ENCODE results near the gene PMM2. TPM values are rescaled to one million over a fixed set of nuclear protein-coding genes. Genes with fewer than 3 reads are reported as not detected.

The PMM2 gene
- total RNA-seq, 1 experiment from 2014 or later, result 58.4 TPM

GRCh38 chr16:8775359-8775758 is 22.3 kb upstream of the PMM2 start:
- Histone ChIP-seq H3K4me1 (ENCODE audit: control insufficient read depth, insufficient read depth, low read length) (no peaks in the 10 kb centered on the region), H3K27ac (ENCODE audit: low read length) (no peak overlapping the region), H3K9me3 (ENCODE audit: control insufficient read depth, insufficient read depth, low read depth, low read length) (no peaks in the 10 kb centered on the region), H3K4me3 (ENCODE audit: low read depth in 2 of 2, low read length in 2 of 2) (no peak overlapping the region), H3K27me3 (ENCODE audit: control insufficient read depth, insufficient read depth, low read length) (no peaks in the 10 kb centered on the region), H3K36me3 (ENCODE audit: control insufficient read depth, insufficient read depth, low read length) (no peaks in the 10 kb centered on the region)
- no TSS peak for BruUV-seq (replicated peaks)
- no peak for ATAC-seq
- ChIA-PET CTCF (no interaction called here), POLR2A (no interaction called here)
- no peak for TF ChIP-seq POLR2AphosphoS5 (IDR thresholded peaks at IDR 0.05; ENCODE audit: low read depth, low read length)
- TF ChIP-seq SIN3A (IDR thresholded peaks at IDR 0.05; ENCODE audit: borderline replicate concordance, insufficient read depth, low read depth, low read length), result no peak
- no peak for TF ChIP-seq CTCF (IDR thresholded peaks at IDR 0.05)
- no peak for DNase-seq (ENCODE audit: low read depth, low spot score)
- intact Hi-C loops (cut with micrococcal nuclease; ENCODE audit: unreplicated experiment) (no loop called here), in situ Hi-C loops (cut with HindIII; ENCODE audit: low pct_unique_long_range_greater_than_20kb, low sequenced_read_pairs) (no loop called here)

- POLR2A ChIA-PET, result no interaction called here
- intact Hi-C loops (cut with micrococcal nuclease; ENCODE audit: unreplicated experiment), result no loop called here
- H3K9me3 ChIP-seq (ENCODE audit: control insufficient read depth, insufficient read depth, low read depth, low read length), result no peaks in the 10 kb centered on the region
- in situ Hi-C loops (cut with HindIII; ENCODE audit: low pct_unique_long_range_greater_than_20kb, low sequenced_read_pairs), result no loop called here
- TF ChIP-seq TCF7L2 (IDR thresholded peaks at IDR 0.05; ENCODE audit: low read depth, low read length), result no peak
- no peak for TF ChIP-seq CTCF (IDR thresholded peaks at IDR 0.05)
- no peak for TF ChIP-seq POLR2AphosphoS5 (IDR thresholded peaks at IDR 0.05; ENCODE audit: low read depth, low read length)
- TF ChIP-seq SIN3A (IDR thresholded peaks at IDR 0.05; ENCODE audit: borderline replicate concordance, insufficient read depth, low read depth, low read length), result no peak
- no peak for ATAC-seq
- no peaks in the 10 kb centered on the region for H3K4me1 ChIP-seq (ENCODE audit: control insufficient read depth, insufficient read depth, low read length)
- no peak for DNase-seq (ENCODE audit: low read depth, low spot score)
- H3K36me3 ChIP-seq (ENCODE audit: control insufficient read depth, insufficient read depth, low read length), result no peaks in the 10 kb centered on the region
- no TSS peak for BruUV-seq (replicated peaks)
- H3K4me3 ChIP-seq (ENCODE audit: low read depth in 2 of 2, low read length in 2 of 2), result no peak overlapping the region
- CTCF ChIA-PET, result no interaction called here
- H3K27ac ChIP-seq (ENCODE audit: low read length), result no peak overlapping the region
- no peaks in the 10 kb centered on the region for H3K27me3 ChIP-seq (ENCODE audit: control insufficient read depth, insufficient read depth, low read length)
These were observed 21.5 kb upstream of the PMM2 start for GRCh38 chr16:8776129-8776584.

GRCh38 chr16:8777217-8777616 is 20.4 kb upstream of the PMM2 start:
- CTCF ChIA-PET, result no interaction called here
- Histone ChIP-seq H3K4me3 (ENCODE audit: low read depth in 2 of 2, low read length in 2 of 2) (no peak overlapping the region), H3K9me3 (ENCODE audit: control insufficient read depth, insufficient read depth, low read depth, low read length) (no peaks in the 10 kb centered on the region), H3K27ac (ENCODE audit: low read length) (no peak overlapping the region), H3K4me1 (ENCODE audit: control insufficient read depth, insufficient read depth, low read length) (no peaks in the 10 kb centered on the region), H3K36me3 (ENCODE audit: control insufficient read depth, insufficient read depth, low read length) (no peaks in the 10 kb centered on the region), H3K27me3 (ENCODE audit: control insufficient read depth, insufficient read depth, low read length) (no peaks in the 10 kb centered on the region)
- no peak for ATAC-seq
- no TSS peak for BruUV-seq (replicated peaks)
- intact Hi-C loops (cut with micrococcal nuclease; ENCODE audit: unreplicated experiment), result no loop called here
- DNase-seq (ENCODE audit: low read depth, low spot score), result no peak
- POLR2A ChIA-PET, result no interaction called here
- TF ChIP-seq SIN3A (IDR thresholded peaks at IDR 0.05; ENCODE audit: borderline replicate concordance, insufficient read depth, low read depth, low read length) (no peak), TCF7L2 (IDR thresholded peaks at IDR 0.05; ENCODE audit: low read depth, low read length) (no peak), REST (IDR thresholded peaks at IDR 0.05; ENCODE audit: insufficient read depth in 1 of 2, low read depth in 2 of 2, low read length in 1 of 2) (no peak), POLR2AphosphoS5 (IDR thresholded peaks at IDR 0.05; ENCODE audit: low read depth, low read length) (no peak), CTCF (IDR thresholded peaks at IDR 0.05) (no peak)
- in situ Hi-C loops (cut with HindIII; ENCODE audit: low pct_unique_long_range_greater_than_20kb, low sequenced_read_pairs), result no loop called here
